HFF-Myc (cell line): ENCODE measurements around the gene TCEA3.

Experiments
- DNase-seq: peaks from one replicate; pipeline ENCODE4 v3.0.0-alpha.2; 2011; ENCODE audit warnings: low read depth; ENCODE audit errors: extremely low read depth
- H3K4me3 ChIP-seq: replicated peaks from 2 replicates; pipeline ENCODE4 v1.5.1; 2011; ENCODE audit warnings: low read depth, mild to moderate bottlenecking, control low read depth, low read length
- CTCF ChIP-seq: IDR thresholded peaks from 2 replicates; pipeline ENCODE4 v1.5.1; 2012; ENCODE audit warnings: mild to moderate bottlenecking, low read depth, low read length, control low read depth; ENCODE audit errors: missing control alignments

Gene TCEA3

DNA sequence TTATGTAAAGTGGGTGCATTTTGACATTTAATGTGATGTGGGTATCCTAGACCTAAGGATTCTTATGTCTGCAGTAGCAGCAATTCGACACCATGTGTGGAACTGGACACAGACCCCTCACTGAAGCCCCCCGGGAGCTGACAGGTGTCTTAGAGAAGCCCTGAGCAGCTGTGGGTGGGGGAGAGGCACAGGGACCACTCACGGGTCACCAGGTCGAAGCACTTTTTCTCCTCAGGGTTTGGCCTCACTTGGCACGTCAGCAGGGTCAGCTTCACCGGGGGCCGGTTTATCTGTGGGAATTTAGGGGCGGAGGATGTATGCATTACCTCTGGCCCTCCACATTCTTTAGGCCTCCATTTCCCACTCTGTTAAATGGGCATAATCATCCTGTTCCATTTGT lies 14.0 kb upstream of the TCEA3 start:
- H3K4me3 ChIP-seq, result no peak overlapping the region
- no peak for TF ChIP-seq CTCF
- no peak for DNase-seq

GRCh38 chr1:23437355-23437664 lies 12.8 kb upstream of the TCEA3 start:
- DNase-seq, result no peak
- no peak for TF ChIP-seq CTCF
- H3K4me3 ChIP-seq, result no peak overlapping the region

DNA sequence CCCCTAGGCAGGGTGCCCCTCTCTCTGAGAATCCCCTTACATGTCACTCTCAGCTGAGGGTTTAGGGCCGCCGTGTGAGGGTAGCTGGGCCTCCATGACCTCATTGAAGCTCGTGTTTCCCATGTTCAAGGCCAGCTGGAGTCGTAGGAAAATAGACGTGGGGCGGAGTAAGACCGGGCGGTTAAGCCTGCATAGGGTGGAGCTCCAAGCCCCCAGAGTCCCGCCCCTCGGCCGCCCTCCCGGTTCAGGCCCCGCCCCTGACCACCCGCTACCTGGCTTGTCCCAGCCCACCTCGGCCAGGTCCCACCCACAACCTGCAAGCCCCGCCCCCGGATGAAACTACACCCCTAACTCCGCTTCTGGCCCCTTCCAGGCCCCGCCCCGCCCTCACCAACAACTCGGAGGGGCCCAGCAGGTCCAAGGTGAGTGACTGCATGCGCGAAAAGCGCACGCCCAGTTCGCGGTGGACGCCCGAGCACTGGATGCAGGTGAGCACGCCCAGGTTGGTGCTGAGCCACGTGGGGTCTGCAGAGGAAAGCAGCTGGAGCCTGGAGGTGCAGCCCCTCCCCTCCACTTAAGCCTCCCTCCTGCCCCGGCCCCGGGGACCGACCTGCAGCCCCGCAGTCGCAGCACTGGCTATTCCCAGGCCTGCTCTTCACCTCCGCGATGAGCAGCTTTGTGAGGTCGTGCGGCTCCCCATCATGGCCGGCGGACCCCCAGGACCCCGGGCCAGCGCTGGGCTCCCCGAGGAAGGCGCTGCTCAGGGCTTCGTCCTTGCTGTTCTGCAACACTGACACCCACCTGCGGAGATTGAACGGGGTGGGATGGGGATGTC lies 12.2 kb upstream of the TCEA3 start:
- no peak overlapping the region for H3K4me3 ChIP-seq
- no peak for TF ChIP-seq CTCF
- no peak for DNase-seq

DNA sequence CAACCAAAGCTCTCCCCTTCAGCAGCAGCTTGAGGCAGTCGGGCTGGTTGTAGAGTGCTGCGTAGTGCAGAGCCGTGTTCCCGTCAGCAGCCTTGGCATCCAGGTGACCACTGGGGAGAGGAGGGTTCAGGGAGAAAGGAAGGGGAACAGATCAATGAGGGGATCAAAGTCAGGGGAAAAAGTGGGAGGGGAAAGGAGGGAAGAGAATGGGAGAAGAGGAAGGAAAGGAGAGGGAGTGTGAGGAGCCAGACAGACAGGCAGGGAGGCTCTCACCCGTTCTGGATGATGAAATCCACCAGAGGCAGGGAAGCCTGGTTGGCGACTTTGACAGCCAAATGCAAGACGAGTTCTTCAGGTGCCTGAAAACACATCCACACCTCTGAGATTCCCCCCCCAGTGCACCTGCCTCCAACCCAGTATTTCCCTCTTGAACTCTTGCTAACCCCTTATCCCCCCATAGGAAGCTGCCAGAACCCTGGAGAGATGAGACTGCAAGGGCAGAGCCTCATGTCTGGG lies 9.8 kb upstream of the TCEA3 start:
- no peak for TF ChIP-seq CTCF
- no peak for DNase-seq
- H3K4me3 ChIP-seq, result no peak overlapping the region

- TF ChIP-seq CTCF, result no peak
Observed at GRCh38 chr1:23433122-23433521, 8.6 kb upstream of the TCEA3 start.

DNA sequence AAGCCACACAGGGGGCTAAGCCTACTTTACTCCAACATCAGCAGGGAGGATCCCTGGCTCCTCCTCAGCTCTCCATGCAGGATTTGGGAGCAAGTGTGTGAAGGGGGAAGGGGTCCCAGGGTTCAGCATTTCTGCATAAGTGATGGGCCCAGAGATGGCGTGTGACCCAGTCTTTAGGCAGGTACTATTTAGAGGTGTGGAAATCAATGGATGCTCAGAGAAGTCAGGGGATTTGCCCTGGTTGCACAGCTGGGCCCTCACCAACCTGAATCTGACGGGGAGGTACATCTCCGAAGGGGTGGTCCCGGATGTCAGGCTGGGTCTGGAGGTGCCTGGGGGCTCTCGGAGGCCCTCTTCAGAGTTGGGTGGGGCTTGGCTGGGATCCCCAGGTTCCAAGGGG lies 6.9 kb upstream of the TCEA3 start:
- no peak for DNase-seq

More at GRCh38 chr1:23433122-23433521, 8.6 kb upstream of the TCEA3 start:
- H3K4me3 ChIP-seq, result no peak overlapping the region
- DNase-seq, result no peak

More for the DNA sequence above, 6.9 kb upstream of the TCEA3 start:
- no peak overlapping the region for H3K4me3 ChIP-seq
- no peak for TF ChIP-seq CTCF
